WERI-Rb-1 (cell line): ENCODE measurements around the gene FAM83C.

Experiments used
- DNase-seq: peaks from one replicate; pipeline ENCODE4 v3.0.0-alpha.2; 2020
- H3K27ac ChIP-seq: fragments of 250-450 bp; sonication (Bioruptor Pico); 2 replicates; pipeline ENCODE4 v1.5.1; 2020; ENCODE audit warnings: mild to moderate bottlenecking, moderate library complexity
- H3K27me3 ChIP-seq: fragments of 250-450 bp; sonication (Bioruptor Pico); 2 replicates; pipeline ENCODE4 v1.5.1; 2021; ENCODE audit warnings: mild to moderate bottlenecking, low read depth, moderate library complexity; ENCODE audit not compliant: insufficient read depth, severe bottlenecking
- H3K36me3 ChIP-seq: fragments of 250-450 bp; sonication (Bioruptor Pico); 2 replicates; pipeline ENCODE4 v1.5.1; 2020; ENCODE audit warnings: mild to moderate bottlenecking, moderate library complexity
- H3K4me3 ChIP-seq: 2 replicates; pipeline ENCODE4 v1.5.1; 2011; ENCODE audit warnings: low read depth, mild to moderate bottlenecking, control low read depth, low read length
- H3K9me3 ChIP-seq: fragments of 250-450 bp; sonication (Bioruptor Pico); 2 replicates; pipeline ENCODE4 v1.5.1; 2021; ENCODE audit warnings: mild to moderate bottlenecking, moderate library complexity; ENCODE audit not compliant: severe bottlenecking
- CTCF ChIP-seq: IDR thresholded peaks from 2 replicates; pipeline ENCODE4 v1.5.1; 2011; ENCODE audit warnings: low read depth, mild to moderate bottlenecking, control low read depth, inconsistent platforms, low read length

The FAM83C gene

GRCh38 chr20:35291654-35292503 is at the start of gene FAM83C:
TSS of gene FAM83C (minus strand) at chr20:35292425. CDS start at chr20:35292304, 121 bp downstream.
- no peak for DNase-seq
- H3K27ac ChIP-seq: no peak within 1 kb of the TSS
- TF ChIP-seq CTCF: no peak
- no peak within 1 kb of the TSS for H3K4me3 ChIP-seq
- no peaks in the 10 kb centered on the region for H3K9me3 ChIP-seq
- no peaks in the 10 kb centered on the region for H3K36me3 ChIP-seq
- H3K27me3 ChIP-seq: no peaks in the 10 kb centered on the region

- Histone ChIP-seq H3K9me3 (no peaks in the 10 kb centered on the region), H3K27me3 (no peaks in the 10 kb centered on the region), H3K4me3 (no peak overlapping the region), H3K36me3 (peaks cover 21% of the 10 kb centered on the region), H3K27ac (no peak overlapping the region)
- TF ChIP-seq CTCF: no peak
- no peak for DNase-seq
These were observed 49.3 kb upstream of the FAM83C start for GRCh38 chr20:35341366-35342028.

- H3K9me3 ChIP-seq: no peaks in the 10 kb centered on the region
- H3K4me3 ChIP-seq: no peak overlapping the region
- H3K27me3 ChIP-seq: no peaks in the 10 kb centered on the region
- DNase-seq: no peak
- no peak overlapping the region for H3K27ac ChIP-seq
- no peak for TF ChIP-seq CTCF
- H3K36me3 ChIP-seq: peaks cover 12% of the 10 kb centered on the region
These were observed 48.2 kb upstream of the FAM83C start for GRCh38 chr20:35340436-35340835.

GRCh38 chr20:35339636-35340035 is 47.4 kb upstream of the FAM83C start:
- Histone ChIP-seq H3K27ac (no peak overlapping the region), H3K4me3 (no peak overlapping the region), H3K9me3 (no peaks in the 10 kb centered on the region), H3K27me3 (no peaks in the 10 kb centered on the region), H3K36me3 (peaks cover 5% of the 10 kb centered on the region)
- no peak for TF ChIP-seq CTCF
- DNase-seq: no peak

GRCh38 chr20:35339007-35339406 is 46.8 kb upstream of the FAM83C start:
- no peak for TF ChIP-seq CTCF
- Histone ChIP-seq H3K27ac (no peak overlapping the region), H3K4me3 (no peak overlapping the region), H3K9me3 (no peaks in the 10 kb centered on the region), H3K27me3 (no peaks in the 10 kb centered on the region), H3K36me3 (peaks cover 4% of the 10 kb centered on the region)
- DNase-seq: no peak
